Hepatocyte (in vitro differentiated cells): ENCODE results near the gene EXOSC2. TPM values are rescaled to one million over a fixed set of nuclear protein-coding genes. Genes with fewer than 3 reads are reported as not detected.

Experiments used
- DNase-seq: peaks from one replicate; pipeline ENCODE4 v3.0.0-alpha.2; 2016; ENCODE audit warnings: low spot score
- H2AFZ ChIP-seq: fragments of 200-600 bp; sonication (generic); 2 replicates; pipeline ENCODE4 v1.6.0; 2016; ENCODE audit warnings: antibody characterized with exemption, mild to moderate bottlenecking
- H3K27ac ChIP-seq: fragments of 200-600 bp; sonication (generic); 2 replicates; pipeline ENCODE4 v1.5.1; 2016; ENCODE audit warnings: mild to moderate bottlenecking
- H3K27me3 ChIP-seq: fragments of 200-600 bp; sonication (generic); 2 replicates; pipeline ENCODE4 v1.6.1; 2016
- H3K36me3 ChIP-seq: fragments of 200-600 bp; sonication (generic); replicated peaks from 2 replicates; pipeline ENCODE4 v1.5.1; 2016; ENCODE audit warnings: low read depth; ENCODE audit not compliant: insufficient read depth
- H3K4me1 ChIP-seq: fragments of 200-600 bp; sonication (generic); 2 replicates; pipeline ENCODE4 v1.5.1; 2016; ENCODE audit warnings: mild to moderate bottlenecking, moderate library complexity; ENCODE audit not compliant: insufficient read depth
- H3K4me2 ChIP-seq: fragments of 200-600 bp; sonication (generic); 2 replicates; pipeline ENCODE4 v1.6.0; 2016
- H3K4me3 ChIP-seq: fragments of 200-600 bp; sonication (generic); 2 replicates; pipeline ENCODE4 v1.5.1; 2016; ENCODE audit warnings: mild to moderate bottlenecking
- H3K79me2 ChIP-seq: fragments of 200-600 bp; sonication (generic); 2 replicates; pipeline ENCODE4 v1.6.0; 2017; ENCODE audit warnings: mild to moderate bottlenecking
- H3K9me2 ChIP-seq: fragments of 200-600 bp; sonication (generic); replicated peaks from 2 replicates; pipeline ENCODE4 v1.6.0; 2017; ENCODE audit warnings: mild to moderate bottlenecking; ENCODE audit not compliant: insufficient read depth
- H3K9me3 ChIP-seq: fragments of 200-600 bp; sonication (generic); 2 replicates; pipeline ENCODE4 v1.5.1; 2016; ENCODE audit warnings: low read depth, mild to moderate bottlenecking
- H4K20me1 ChIP-seq: fragments of 200-600 bp; sonication (generic); 2 replicates; pipeline ENCODE4 v1.6.0; 2016; ENCODE audit warnings: mild to moderate bottlenecking; ENCODE audit not compliant: insufficient read depth, poor library complexity, severe bottlenecking
- CTCF ChIP-seq: fragments of 200-600 bp; sonication (generic); IDR thresholded peaks from 2 replicates; pipeline ENCODE4 v1.5.1; 2016; ENCODE audit warnings: antibody characterized with exemption, mild to moderate bottlenecking; ENCODE audit not compliant: poor library complexity
- EZH2 ChIP-seq: fragments of 200-600 bp; sonication (generic); IDR thresholded peaks from 2 replicates; pipeline ENCODE4 v1.6.1; 2016; ENCODE audit warnings: antibody characterized with exemption, mild to moderate bottlenecking, borderline replicate concordance
- EZH2phosphoT487 ChIP-seq: fragments of 200-600 bp; sonication (generic); IDR thresholded peaks from one replicate; pipeline ENCODE4 v1.6.1; 2018; ENCODE audit warnings: antibody characterized with exemption, mild to moderate bottlenecking, low read depth, moderate library complexity; ENCODE audit not compliant: unreplicated experiment, severe bottlenecking
- WGBS: methylation state at CpG from one replicate; pipeline ENCODE4 v1.1.6; 2016; ENCODE audit warnings: low lambda C conversion rate; ENCODE audit errors: missing lambda C conversion rate; 5-methylcytosine and 5-hydroxymethylcytosine counted together
- polyA plus RNA-seq: library from polyadenylated mRNA; unstranded; fragments of >200 nt; fragmentation: Nextera tagmentation; extraction: Ambion mirVana; gene quantifications from 2 replicates; pipeline ENCODE4 v1.2.1, GENCODE V29; 2016
- total RNA-seq: library from RNA; depleted of rRNA; stranded (reverse); fragments of >200 nt; gene quantifications from 2 replicates; pipeline ENCODE4 v1.2.3, GENCODE V29; 2014

Gene EXOSC2
- total and polyA plus RNA-seq, 2 experiments from 2014 or later: 13.0 to 24.3 TPM

GRCh38 chr9:130711469-130711868 is 17.9 kb downstream of the EXOSC2 start:
- H2AFZ ChIP-seq: no peak overlapping the region
- peaks cover 22% of the 10 kb centered on the region for H3K4me1 ChIP-seq
- H3K79me2 ChIP-seq: peaks cover 33% of the 10 kb centered on the region
- H3K4me3 ChIP-seq: no peak overlapping the region
- no peak for TF ChIP-seq EZH2phosphoT487
- TF ChIP-seq EZH2: no peak
- no peak for TF ChIP-seq CTCF
- DNase-seq: no peak
- no peak overlapping the region for H3K27ac ChIP-seq
- no peaks in the 10 kb centered on the region for H3K27me3 ChIP-seq
- no peaks in the 10 kb centered on the region for H3K9me2 ChIP-seq
- peaks cover 12% of the 10 kb centered on the region for H4K20me1 ChIP-seq
- H3K9me3 ChIP-seq: no peaks in the 10 kb centered on the region
- 94% methylated on average over 8 of the region's 8 CpGs for WGBS
- no peak overlapping the region for H3K4me2 ChIP-seq
- no peaks in the 10 kb centered on the region for H3K36me3 ChIP-seq

GRCh38 chr9:130712564-130713285 is 19.1 kb downstream of the EXOSC2 start:
- H3K27ac ChIP-seq: peak overlapping the region; percentile 94
- H3K4me2 ChIP-seq: peak overlapping the region; percentile 87
- no peaks in the 10 kb centered on the region for H3K27me3 ChIP-seq
- H3K4me1 ChIP-seq: peaks cover 23% of the 10 kb centered on the region
- WGBS: 1% methylated on average over 37 of the region's 68 CpGs
- TF ChIP-seq EZH2phosphoT487 (no peak), CTCF (no peak), EZH2 (no peak)
- peak overlapping the region; percentile 66 for H2AFZ ChIP-seq
- peaks cover 46% of the 10 kb centered on the region for H3K79me2 ChIP-seq
- H3K9me3 ChIP-seq: no peaks in the 10 kb centered on the region
- H3K4me3 ChIP-seq: peak overlapping the region; percentile 98
- no peaks in the 10 kb centered on the region for H3K9me2 ChIP-seq
- peak; percentile 98 for DNase-seq
- peaks cover 17% of the 10 kb centered on the region for H4K20me1 ChIP-seq
- no peaks in the 10 kb centered on the region for H3K36me3 ChIP-seq

GRCh38 chr9:130713286-130713960 is 19.8 kb downstream of the EXOSC2 start:
- H4K20me1 ChIP-seq: peaks cover 17% of the 10 kb centered on the region
- H3K27me3 ChIP-seq: no peaks in the 10 kb centered on the region
- H3K4me3 ChIP-seq: peak overlapping the region; percentile 98
- H3K9me3 ChIP-seq: no peaks in the 10 kb centered on the region
- H3K4me1 ChIP-seq: peaks cover 23% of the 10 kb centered on the region
- WGBS: under 1% methylated on average over 27 of the region's 37 CpGs
- peak; percentile 34 for DNase-seq
- TF ChIP-seq EZH2 (no peak), EZH2phosphoT487 (no peak), CTCF (no peak)
- H3K79me2 ChIP-seq: peaks cover 53% of the 10 kb centered on the region
- H3K4me2 ChIP-seq: peak overlapping the region; percentile 87
- no peaks in the 10 kb centered on the region for H3K36me3 ChIP-seq
- H3K9me2 ChIP-seq: no peaks in the 10 kb centered on the region
- H2AFZ ChIP-seq: peak overlapping the region; percentile 66
- H3K27ac ChIP-seq: peak overlapping the region; percentile 94
